Osteoblast (primary cell): ENCODE measurements around the gene TBCD. TPM values are rescaled to one million over a fixed set of nuclear protein-coding genes. Genes with fewer than 3 reads are reported as not detected.

Experiments
- DNase-seq: peaks from one replicate; pipeline ENCODE4 v3.0.0; 2011; ENCODE audit warnings: low spot score, mixed read lengths; ENCODE audit not compliant: insufficient read length; ENCODE audit errors: missing footprints
- H2AFZ ChIP-seq: 2 replicates; pipeline ENCODE4 v1.6.0; 2011; ENCODE audit warnings: mild to moderate bottlenecking, low read length
- H3K27ac ChIP-seq: 2 replicates; pipeline ENCODE4 v1.5.1; 2011; ENCODE audit warnings: mild to moderate bottlenecking, low read depth, low read length, moderate library complexity
- H3K27me3 ChIP-seq: 2 replicates; pipeline ENCODE4 v1.6.0; 2012; ENCODE audit warnings: mild to moderate bottlenecking, control low read depth, inconsistent platforms, low read length, moderate library complexity; ENCODE audit not compliant: insufficient read depth
- H3K36me3 ChIP-seq: 2 replicates; pipeline ENCODE4 v1.5.1; 2011; ENCODE audit warnings: mild to moderate bottlenecking, low read length, control low read depth, moderate library complexity; ENCODE audit not compliant: insufficient read depth
- H3K4me1 ChIP-seq: 2 replicates; pipeline ENCODE4 v1.5.1; 2011; ENCODE audit warnings: mild to moderate bottlenecking, low read length, control low read depth, moderate library complexity; ENCODE audit not compliant: insufficient read depth
- H3K4me2 ChIP-seq: 2 replicates; pipeline ENCODE4 v1.6.0; 2011; ENCODE audit warnings: mild to moderate bottlenecking, low read length; ENCODE audit not compliant: insufficient read depth
- H3K4me3 ChIP-seq: fragments of 200-600 bp; sonication (generic); 3 replicates; pipeline ENCODE4 v1.5.1; 2012; ENCODE audit warnings: mild to moderate bottlenecking, low read length, inconsistent platforms; ENCODE audit not compliant: insufficient read depth
- H3K79me2 ChIP-seq: 2 replicates; pipeline ENCODE4 v1.6.0; 2012; ENCODE audit warnings: mild to moderate bottlenecking, low read length, control low read depth, inconsistent platforms; ENCODE audit not compliant: insufficient read depth
- H3K9me3 ChIP-seq: 2 replicates; pipeline ENCODE4 v1.5.1; 2011; ENCODE audit warnings: low read depth, low read length, control low read depth
- H4K20me1 ChIP-seq: 2 replicates; pipeline ENCODE4 v1.6.0; 2012; ENCODE audit warnings: mild to moderate bottlenecking, low read length, control low read depth; ENCODE audit not compliant: insufficient read depth
- total RNA-seq: library from RNA; depleted of rRNA; stranded (reverse); fragments of >200 nt; gene quantifications from 2 replicates; pipeline ENCODE4 v1.2.3, GENCODE V29; 2012
- TF ChIP-seq, protein P1 (sequence below): IDR thresholded peaks from 2 replicates; pipeline ENCODE4 v1.5.1; 2011; ENCODE audit warnings: mild to moderate bottlenecking, low read depth, low read length, moderate library complexity; ENCODE audit errors: extremely low read depth

TBCD gene
- total RNA-seq, 1 donor: 29.0 TPM

DNA sequence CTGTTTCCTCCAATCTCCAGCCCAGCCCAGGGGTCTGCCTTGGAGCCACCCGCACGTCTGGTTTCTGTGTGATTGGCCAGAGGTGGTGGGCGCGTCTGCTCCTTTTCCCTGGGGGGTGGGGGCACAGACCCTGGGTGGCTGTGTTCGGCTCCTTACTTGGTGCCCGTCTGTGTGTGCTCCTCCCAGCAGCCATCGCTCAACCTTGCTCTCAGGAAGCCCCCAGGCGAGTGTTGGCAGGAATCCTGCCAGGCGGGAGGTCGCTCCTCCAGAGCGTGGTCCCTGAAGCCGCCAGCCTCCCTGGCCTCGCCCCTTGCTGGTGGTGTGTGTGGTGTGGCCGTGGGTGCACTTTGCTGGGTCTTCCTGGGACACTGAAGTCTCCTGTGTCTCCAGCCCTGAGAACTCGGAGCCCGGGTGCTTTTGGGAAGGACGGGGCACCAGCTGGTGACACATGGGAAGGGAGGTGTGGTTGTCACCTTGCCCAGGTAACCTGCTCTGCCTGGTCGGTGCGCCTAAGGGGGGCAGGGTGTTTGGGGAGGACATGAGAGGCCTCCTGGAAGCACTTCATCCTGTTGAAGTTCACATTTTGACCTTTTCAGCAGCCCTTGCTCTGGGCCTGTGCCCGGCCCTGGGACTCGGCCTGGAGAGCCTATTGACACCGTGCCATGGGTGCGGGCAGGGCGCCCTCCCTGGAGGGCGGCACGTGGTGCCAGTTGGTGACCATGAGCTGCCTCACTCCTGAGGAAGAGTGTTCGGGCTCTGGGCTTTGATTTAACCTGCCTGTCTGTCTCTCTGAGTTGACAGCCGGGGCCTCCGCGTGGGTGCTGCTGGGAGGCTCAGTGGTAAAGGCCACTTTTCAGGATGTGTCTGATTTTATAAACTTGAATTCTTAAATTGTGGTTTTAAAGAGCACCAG is 137.0 kb downstream of the TBCD start:
- Histone ChIP-seq H3K4me2 (no peak overlapping the region), H3K36me3 (peaks cover 5% of the 10 kb centered on the region), H3K9me3 (no peaks in the 10 kb centered on the region), H3K4me3 (no peak overlapping the region), H3K4me1 (peaks cover 6% of the 10 kb centered on the region), H3K79me2 (no peaks in the 10 kb centered on the region), H3K27ac (no peak overlapping the region), H2AFZ (no peak overlapping the region), H3K27me3 (no peaks in the 10 kb centered on the region), H4K20me1 (no peaks in the 10 kb centered on the region)
- no peak for DNase-seq
- TF ChIP-seq, protein P1, sequence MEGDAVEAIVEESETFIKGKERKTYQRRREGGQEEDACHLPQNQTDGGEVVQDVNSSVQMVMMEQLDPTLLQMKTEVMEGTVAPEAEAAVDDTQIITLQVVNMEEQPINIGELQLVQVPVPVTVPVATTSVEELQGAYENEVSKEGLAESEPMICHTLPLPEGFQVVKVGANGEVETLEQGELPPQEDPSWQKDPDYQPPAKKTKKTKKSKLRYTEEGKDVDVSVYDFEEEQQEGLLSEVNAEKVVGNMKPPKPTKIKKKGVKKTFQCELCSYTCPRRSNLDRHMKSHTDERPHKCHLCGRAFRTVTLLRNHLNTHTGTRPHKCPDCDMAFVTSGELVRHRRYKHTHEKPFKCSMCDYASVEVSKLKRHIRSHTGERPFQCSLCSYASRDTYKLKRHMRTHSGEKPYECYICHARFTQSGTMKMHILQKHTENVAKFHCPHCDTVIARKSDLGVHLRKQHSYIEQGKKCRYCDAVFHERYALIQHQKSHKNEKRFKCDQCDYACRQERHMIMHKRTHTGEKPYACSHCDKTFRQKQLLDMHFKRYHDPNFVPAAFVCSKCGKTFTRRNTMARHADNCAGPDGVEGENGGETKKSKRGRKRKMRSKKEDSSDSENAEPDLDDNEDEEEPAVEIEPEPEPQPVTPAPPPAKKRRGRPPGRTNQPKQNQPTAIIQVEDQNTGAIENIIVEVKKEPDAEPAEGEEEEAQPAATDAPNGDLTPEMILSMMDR: no peak

- no peak overlapping the region for H3K4me3 ChIP-seq
- no peak for DNase-seq
- TF ChIP-seq, protein P1: no peak
- H4K20me1 ChIP-seq: no peaks in the 10 kb centered on the region
- H3K27ac ChIP-seq: no peak overlapping the region
- no peak overlapping the region for H3K4me2 ChIP-seq
- H3K9me3 ChIP-seq: no peaks in the 10 kb centered on the region
- peaks cover 6% of the 10 kb centered on the region for H3K4me1 ChIP-seq
- H2AFZ ChIP-seq: no peak overlapping the region
- no peaks in the 10 kb centered on the region for H3K27me3 ChIP-seq
- H3K36me3 ChIP-seq: peaks cover 5% of the 10 kb centered on the region
- H3K79me2 ChIP-seq: no peaks in the 10 kb centered on the region
Observed at GRCh38 chr17:82889496-82890338, 137.9 kb downstream of the TBCD start.

- H3K9me3 ChIP-seq: no peaks in the 10 kb centered on the region
- no peaks in the 10 kb centered on the region for H3K27me3 ChIP-seq
- no peak overlapping the region for H3K4me3 ChIP-seq
- H3K27ac ChIP-seq: no peak overlapping the region
- H2AFZ ChIP-seq: no peak overlapping the region
- TF ChIP-seq, protein P1: no peak
- H4K20me1 ChIP-seq: no peaks in the 10 kb centered on the region
- peaks cover 5% of the 10 kb centered on the region for H3K4me1 ChIP-seq
- no peak for DNase-seq
- H3K36me3 ChIP-seq: peaks cover 5% of the 10 kb centered on the region
- H3K79me2 ChIP-seq: no peaks in the 10 kb centered on the region
- H3K4me2 ChIP-seq: no peak overlapping the region
Observed at GRCh38 chr17:82890339-82890730, 138.5 kb downstream of the TBCD start.
